ENCODE measurements around the gene HMGCR.

DNA sequence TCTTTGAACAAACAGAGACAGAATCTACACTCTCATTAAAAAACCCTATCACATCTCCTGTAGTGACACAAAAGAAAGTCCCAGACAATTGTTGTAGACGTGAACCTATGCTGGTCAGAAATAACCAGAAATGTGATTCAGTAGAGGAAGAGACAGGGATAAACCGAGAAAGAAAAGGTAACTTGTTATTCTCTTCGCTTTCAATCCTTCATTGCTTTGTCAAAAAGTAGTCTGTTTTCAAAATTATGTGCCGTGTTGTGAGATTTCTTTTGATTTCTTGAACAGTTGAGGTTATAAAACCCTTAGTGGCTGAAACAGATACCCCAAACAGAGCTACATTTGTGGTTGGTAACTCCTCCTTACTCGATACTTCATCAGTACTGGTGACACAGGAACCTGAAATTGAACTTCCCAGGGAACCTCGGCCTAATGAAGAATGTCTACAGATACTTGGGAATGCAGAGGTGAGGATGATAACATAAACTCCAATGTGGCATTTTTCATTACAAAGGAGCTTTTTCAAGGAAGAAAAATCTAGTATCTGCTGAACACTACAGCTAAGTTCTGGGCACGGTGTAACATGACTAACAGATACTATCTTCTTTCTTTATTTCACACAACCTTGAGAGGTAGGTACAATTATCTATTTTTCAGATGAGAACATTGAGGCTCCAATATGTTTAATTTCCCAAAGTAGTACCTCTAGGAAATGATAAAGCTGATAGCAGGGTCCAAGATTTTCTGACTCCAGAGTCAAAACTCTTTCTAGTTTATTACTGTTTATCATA, 14.3 kb downstream of the HMGCR start:
- TF ChIP-seq, protein P1, sequence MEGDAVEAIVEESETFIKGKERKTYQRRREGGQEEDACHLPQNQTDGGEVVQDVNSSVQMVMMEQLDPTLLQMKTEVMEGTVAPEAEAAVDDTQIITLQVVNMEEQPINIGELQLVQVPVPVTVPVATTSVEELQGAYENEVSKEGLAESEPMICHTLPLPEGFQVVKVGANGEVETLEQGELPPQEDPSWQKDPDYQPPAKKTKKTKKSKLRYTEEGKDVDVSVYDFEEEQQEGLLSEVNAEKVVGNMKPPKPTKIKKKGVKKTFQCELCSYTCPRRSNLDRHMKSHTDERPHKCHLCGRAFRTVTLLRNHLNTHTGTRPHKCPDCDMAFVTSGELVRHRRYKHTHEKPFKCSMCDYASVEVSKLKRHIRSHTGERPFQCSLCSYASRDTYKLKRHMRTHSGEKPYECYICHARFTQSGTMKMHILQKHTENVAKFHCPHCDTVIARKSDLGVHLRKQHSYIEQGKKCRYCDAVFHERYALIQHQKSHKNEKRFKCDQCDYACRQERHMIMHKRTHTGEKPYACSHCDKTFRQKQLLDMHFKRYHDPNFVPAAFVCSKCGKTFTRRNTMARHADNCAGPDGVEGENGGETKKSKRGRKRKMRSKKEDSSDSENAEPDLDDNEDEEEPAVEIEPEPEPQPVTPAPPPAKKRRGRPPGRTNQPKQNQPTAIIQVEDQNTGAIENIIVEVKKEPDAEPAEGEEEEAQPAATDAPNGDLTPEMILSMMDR (IDR thresholded peaks at IDR 0.05), result no peak
- no peak for TF ChIP-seq POLR2A (IDR thresholded peaks at IDR 0.05)
